ENCODE data around the gene THSD7A.

DNA sequence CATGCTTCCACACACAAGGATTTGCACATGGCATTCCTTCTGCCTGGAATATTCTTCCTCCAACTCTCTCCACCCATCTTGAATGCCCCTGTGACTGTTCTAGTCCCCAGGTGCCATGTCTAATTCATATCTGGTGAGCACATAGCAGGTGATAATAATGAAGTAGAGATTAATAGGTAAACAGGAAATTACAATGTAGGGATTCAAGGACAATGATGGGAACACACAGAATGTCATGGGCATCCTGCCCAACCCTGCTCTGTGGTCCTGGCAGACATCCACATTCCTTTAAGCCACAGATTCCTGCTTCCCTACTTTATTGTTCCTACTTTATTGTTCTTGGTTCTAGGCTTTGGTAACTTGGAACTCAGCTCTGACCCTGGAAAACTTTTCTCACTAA is 115.8 kb downstream of the THSD7A start:
- no peak for TF ChIP-seq POLR2A (IDR thresholded peaks at IDR 0.05; ENCODE audit: low read depth, low read length)
- TF ChIP-seq, protein P1, sequence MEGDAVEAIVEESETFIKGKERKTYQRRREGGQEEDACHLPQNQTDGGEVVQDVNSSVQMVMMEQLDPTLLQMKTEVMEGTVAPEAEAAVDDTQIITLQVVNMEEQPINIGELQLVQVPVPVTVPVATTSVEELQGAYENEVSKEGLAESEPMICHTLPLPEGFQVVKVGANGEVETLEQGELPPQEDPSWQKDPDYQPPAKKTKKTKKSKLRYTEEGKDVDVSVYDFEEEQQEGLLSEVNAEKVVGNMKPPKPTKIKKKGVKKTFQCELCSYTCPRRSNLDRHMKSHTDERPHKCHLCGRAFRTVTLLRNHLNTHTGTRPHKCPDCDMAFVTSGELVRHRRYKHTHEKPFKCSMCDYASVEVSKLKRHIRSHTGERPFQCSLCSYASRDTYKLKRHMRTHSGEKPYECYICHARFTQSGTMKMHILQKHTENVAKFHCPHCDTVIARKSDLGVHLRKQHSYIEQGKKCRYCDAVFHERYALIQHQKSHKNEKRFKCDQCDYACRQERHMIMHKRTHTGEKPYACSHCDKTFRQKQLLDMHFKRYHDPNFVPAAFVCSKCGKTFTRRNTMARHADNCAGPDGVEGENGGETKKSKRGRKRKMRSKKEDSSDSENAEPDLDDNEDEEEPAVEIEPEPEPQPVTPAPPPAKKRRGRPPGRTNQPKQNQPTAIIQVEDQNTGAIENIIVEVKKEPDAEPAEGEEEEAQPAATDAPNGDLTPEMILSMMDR (conservative IDR thresholded peaks at IDR 0.05; ENCODE audit: low read depth, low read length), result no peak
- no peak for TF ChIP-seq RFX5 (IDR thresholded peaks at IDR 0.05; ENCODE audit: low read depth, low read length)
- TF ChIP-seq RCOR1 (IDR thresholded peaks at IDR 0.05; ENCODE audit: insufficient replicate concordance, low read length), result no peak
- TF ChIP-seq BHLHE40 (IDR thresholded peaks at IDR 0.05; ENCODE audit: low read depth, low read length), result no peak
- no peak for TF ChIP-seq MAFK (IDR thresholded peaks at IDR 0.05; ENCODE audit: low read depth, low read length)
- no peak for TF ChIP-seq MAZ (IDR thresholded peaks at IDR 0.05; ENCODE audit: borderline replicate concordance, low read depth, low read length)

Measured in IMR-90 (cell line).